NCI-H187 (cell line): ENCODE data around the gene EFNA4.
A peak's percentile ranks its signal among the peaks of the same experiment; 100 is the strongest.

Experiments used
- DNase-seq, 2 experiments: peaks; one replicate each; lab custom pipeline; 2025; lab: John Stamatoyannopoulos, UW

EFNA4 gene

DNA sequence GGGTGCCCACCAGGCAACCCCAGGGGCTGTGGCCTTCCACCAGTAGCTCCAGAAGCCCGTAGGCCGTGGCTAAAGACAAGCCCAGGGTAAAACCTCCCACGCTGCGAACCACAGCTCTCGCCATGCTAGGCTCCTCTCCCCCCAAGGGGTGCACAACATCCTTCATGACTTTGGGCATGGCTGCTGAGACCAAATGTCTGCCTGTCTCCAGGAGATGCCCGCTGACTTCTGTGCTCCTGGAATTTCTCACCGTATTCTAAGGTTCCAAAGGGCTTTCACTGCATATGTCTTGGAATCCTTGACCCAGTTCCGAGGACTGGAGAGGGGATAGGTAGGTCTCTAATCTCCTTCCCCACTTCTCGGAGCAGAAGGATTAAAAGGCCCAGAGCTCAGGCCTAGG, 30.0 kb upstream of the EFNA4 start, which contains the start of the genes DCST1 and DCST2:
Gene DCST1 (plus strand): TSS at position 301 of the 400 bp plus-strand sequence. CDS start 213 bp downstream, outside the sequence.
Gene DCST2 (minus strand): TSS at position 258 of the 400 bp plus-strand sequence. CDS start 80 bp downstream, at position 178.
- no peak for DNase-seq

DNA sequence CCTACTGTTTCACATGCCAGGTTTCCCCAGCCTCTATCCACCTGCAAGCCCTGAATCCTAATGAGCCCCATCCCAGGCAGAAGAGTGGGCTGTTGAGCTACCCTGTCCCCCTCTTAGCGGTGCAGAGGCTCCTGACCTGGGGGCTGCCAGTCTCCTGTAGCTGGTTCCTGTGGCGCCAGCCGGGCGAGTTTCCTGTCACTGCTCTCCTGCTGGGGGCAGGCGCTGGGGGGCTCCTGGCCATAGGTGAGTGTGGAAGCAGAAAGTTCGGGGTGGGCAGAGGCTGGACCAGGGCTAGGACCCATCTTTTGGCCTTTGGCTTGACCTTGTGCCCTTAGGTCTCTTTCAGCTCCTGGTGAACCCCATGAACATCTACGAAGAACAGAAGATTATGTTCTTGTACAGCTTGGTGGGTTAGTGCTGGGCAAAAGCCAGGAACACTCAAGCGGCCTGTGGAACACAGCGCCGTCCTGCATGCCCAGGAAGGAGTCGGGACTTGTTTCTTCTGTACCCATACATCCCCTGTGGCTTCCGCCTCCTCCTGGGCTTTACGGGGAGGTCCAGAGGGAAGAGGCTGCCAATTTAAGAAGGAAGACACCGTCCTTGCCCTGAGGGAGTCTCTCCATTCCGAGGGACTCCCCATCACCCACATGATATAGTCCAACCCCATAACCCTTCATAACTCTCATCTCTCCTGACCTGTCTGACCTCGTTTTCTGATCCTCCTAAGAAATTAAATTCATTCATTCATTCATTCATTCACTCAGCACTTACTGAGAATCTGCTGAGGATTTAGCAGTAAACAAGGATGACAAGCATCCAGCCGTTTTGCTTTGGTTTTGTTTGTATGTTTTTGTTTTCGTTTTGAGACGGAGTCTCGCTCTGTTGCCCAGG, 29.0 kb upstream of the EFNA4 start:
- no peak for DNase-seq

DNA sequence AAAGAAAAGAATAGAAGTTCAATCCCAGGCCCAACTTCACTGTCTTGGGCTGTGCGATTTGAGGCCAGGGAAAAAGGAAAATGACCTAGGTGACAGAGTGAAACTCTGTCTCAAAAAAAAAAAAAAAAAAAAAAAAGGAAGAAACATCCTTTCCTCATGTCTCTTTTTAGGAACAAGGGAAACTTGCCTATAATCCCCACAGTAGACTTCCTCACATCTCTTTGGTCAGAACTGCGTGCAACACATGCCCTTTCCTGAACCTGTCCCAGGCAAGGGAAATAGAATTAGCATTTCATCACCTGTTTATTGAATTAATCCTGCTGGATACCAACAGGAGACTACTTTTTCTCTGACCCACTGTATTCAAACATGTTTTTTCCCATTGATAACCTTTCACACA, 27.6 kb upstream of the EFNA4 start:
- no peak for DNase-seq

DNA sequence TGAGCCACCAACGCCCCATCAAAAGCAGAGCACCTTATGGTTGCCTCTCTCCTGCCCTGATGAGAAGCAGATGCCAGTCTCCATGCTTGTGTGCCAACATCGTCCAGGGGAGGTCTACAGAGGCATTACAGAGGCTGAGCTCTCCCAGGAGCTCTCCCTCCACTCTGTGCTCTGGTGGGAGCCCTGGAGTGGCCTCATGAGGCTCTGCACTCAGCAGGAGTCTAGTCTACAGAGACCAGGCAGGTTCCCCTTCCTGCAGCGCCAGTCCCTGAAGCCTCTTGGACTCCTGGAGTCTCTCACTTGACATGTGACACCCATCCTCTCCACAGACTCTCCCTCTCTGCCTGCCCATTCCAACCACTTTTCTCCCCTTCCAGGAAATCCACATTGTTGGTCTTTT, 26.5 kb upstream of the EFNA4 start:
- DNase-seq, result peak in 1 of 2 experiments; percentile 16

DNA sequence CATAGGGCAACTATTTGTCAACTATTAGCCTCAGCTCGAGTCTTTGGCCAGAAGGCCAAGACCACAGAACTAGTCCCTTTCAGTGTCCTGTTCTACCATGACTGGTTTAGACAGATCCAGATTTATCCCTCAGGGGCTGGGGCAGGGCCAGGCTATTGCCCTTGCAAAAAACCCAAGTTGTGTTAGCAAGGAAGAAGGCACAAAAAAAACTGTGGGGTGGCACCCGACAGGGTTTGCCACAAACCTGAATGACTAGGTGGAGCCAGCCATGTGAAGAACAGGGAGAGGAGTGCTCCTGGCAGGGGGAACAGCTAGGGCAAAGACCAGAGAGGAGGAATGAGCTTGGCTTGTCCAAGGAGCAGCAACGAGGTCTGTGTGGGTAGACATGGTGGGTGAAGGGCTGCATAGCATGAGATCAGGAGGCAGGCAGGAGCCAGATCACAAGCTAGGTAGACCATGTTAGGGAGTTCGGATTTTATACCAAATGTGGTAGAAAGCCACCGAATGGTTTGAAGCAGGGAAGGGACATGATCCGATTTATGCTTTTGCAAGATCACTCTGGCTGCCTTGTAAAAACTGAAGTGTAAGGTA, 25.6 kb upstream of the EFNA4 start:
- no peak for DNase-seq

DNA sequence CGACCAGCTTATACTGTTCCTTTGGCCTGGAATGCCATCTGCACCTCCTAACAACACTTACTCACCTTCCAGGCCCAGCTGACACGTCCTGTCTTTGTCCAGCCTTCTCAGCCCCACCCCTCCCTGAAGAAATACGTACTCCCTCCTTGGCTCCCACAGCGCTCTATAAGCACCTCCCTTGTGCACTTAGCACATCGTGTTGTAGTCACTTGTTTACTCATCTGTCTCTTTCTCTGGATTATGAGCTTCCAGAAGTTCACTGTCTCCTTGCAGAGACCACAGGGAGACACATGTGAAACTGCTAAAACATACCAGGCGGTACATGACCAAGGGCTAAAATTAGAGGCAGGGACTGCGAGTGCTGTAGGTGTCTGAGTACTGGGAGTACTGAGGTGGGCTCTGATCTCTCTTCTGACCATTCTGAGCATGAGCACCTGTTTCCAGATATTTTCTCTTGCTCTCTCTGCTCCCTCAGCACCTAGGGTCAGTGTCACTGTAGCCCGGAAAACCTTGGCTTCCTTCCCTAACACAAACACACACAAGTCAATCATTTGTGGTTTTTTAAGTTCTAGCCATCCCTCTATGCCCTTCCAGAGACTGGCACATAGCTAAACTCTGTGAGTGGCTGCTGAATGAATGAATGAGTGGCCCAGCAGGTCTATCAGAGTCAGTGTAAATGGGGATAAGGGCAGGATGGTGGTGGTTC, 24.8 kb upstream of the EFNA4 start:
- no peak for DNase-seq

DNA sequence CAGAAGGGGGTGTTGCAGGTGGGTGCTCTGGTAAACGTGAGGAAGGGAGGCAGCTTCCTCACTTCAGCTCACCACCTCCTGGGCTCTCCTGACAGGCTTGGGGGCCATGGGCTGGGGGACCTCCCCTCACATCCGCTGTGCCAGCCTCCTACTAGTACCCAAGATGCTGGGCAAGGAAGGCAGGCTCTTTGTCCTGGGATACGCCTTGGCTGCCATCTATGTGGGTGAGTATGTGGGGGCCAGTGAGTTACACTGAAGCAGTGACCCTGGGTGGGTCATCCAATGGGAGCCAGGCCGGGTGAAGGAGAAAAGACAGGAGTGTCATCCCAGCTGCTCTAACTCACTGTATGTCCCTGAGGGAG, 24.3 kb upstream of the EFNA4 start:
- no peak for DNase-seq

DNA sequence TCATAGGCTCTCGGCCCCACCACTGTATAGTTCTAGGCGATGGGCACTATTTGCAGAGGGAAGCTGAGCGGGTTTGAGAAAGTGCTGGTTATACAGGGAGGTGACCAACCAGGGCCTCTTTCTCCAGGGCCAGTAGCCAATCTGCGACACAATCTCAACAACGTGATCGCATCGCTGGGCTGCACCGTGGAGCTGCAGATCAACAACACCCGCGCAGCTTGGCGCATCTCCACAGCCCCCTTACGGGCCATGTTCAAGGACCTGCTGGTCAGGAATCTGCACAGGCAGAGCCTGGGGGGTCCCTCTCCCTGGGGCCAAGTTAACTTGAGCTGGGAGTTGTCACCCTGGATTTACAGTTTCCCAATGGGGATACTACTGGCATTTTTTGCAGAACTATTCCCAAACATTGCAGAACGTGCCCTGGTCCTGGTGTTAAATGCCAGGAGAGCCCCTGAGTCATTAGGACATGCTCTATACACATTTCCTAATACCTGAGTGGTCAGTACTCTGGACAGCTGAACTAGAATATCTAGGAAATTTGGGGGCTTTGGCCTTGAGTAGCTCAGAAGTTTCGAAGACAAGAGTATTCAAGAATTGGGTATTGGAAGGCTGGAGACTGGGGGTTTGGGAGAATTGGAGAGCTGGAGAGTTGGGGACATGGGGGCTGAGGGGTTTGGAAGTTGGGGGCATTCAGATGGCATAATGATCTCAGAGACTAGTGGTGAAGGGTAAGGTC, 23.0 kb upstream of the EFNA4 start:
- DNase-seq, result no peak

DNA sequence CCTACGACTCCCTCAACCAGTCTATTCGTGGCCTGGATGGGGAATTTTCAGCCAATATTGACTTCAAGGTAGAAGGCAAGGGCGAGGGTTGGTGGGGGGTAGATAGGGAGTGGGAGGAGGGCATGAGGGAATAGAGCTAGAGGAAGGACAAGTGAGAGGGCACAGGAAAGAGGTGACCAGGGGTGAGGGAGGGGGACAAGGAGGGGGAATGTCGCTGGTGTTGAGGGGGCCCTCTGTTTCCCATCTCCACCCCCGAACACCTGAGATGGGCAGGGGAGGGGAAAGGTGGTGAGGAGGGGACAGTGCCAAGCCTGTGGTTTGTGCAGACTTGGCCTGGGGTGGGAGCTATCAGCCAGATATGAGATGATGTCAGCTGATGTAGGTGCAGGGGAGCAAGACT, 20.8 kb upstream of the EFNA4 start:
- no peak for DNase-seq

DNA sequence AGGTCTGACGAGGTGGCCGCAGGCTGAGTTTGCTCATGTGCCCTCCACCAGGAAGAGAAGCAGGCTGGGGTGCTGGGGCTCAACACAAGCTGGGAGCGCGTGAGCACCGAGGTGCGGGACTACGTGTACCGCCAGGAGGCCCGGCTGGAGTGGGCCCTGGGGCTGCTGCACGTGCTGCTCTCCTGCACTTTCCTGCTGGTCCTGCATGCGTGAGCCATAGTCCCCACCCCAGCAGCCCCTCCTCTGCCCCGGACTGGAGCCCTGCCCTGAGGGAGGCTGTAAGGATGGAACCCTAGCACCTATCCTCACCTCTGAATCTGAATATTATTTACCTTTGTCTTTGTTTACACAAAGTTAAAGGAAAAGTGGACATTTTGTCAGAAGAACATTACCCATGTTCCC, 20.2 kb upstream of the EFNA4 start:
- DNase-seq, result no peak

DNA sequence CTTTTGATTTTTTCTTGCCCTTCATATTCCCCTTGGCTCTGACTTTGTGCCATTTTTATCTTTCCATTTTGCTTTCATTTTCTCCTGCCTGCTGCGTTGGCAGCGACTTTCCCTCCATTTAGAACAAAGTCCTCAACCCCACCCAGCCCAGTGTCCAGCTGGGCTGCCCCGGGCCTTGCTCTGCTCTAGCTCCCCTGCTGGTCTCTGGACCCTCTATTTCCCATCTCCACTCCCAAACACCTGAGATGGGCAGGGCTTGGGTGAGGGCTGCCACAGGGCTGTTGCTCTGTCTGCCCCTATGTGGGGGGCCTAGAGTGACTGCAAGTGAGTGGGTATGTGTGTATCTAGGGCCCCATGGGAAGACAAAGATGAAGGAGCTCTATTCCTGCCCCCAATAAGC, 19.7 kb upstream of the EFNA4 start:
- no peak for DNase-seq

DNA sequence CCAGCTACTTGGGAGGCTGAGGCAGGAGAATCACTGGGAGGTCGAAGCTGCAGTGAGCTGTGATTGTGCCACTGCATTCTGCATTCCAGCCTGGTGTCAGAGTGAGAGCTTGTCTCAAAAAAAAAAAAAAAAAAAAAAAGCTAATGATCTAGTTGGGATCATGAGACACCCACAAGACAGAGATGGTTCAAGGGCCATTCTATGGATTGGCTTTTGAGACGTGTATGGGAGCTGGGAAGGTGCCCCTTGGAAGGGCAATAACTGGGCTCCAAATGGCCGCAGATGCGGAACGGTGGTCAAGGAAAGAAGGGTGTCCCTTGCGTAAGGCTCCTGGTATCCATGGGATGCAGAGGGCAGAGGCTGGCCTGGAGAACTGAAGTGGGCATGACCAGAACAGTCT, 19.2 kb upstream of the EFNA4 start:
- no peak for DNase-seq

DNA sequence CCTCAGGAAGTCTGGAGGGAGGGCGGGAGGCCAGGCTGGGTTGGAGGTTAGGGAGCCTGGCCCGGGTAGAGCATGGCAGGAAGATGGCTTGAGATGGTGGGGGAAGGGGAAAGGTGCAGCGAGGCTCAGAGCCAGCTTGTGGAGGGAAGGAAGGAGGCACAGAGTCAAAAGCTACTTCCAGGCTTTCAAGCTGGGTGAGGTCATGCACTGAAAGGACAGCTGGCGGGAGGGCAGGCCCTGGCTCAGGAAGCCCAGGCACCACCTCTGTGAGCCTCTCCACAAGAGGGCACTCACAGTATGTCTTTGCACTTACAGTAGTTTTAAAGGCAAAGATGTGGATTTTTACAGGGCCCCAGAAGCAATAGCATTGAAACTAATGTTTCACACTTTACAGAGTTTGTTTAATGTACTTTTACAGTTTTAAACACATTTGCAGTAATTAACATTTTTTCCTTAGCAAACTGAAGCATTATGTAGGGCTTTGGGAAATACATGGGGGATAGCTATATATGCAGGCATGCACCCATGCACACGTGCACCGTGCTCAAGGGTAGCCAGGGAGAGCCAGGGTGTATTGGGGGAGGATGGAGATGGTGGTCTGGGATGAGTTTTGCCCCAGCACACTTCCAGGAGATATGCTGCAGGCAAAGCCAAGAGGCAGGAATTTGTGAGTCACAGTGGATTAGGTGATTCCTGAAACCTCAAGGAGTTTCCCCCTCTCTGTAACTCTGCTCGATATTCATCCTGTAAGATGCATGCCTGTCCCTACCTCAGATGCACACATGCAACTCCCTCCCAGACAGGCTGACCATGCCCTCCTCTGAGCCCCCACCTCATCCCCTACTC, 18.5 kb upstream of the EFNA4 start:
- peak in 1 of 2 experiments; percentile 42 for DNase-seq

DNA sequence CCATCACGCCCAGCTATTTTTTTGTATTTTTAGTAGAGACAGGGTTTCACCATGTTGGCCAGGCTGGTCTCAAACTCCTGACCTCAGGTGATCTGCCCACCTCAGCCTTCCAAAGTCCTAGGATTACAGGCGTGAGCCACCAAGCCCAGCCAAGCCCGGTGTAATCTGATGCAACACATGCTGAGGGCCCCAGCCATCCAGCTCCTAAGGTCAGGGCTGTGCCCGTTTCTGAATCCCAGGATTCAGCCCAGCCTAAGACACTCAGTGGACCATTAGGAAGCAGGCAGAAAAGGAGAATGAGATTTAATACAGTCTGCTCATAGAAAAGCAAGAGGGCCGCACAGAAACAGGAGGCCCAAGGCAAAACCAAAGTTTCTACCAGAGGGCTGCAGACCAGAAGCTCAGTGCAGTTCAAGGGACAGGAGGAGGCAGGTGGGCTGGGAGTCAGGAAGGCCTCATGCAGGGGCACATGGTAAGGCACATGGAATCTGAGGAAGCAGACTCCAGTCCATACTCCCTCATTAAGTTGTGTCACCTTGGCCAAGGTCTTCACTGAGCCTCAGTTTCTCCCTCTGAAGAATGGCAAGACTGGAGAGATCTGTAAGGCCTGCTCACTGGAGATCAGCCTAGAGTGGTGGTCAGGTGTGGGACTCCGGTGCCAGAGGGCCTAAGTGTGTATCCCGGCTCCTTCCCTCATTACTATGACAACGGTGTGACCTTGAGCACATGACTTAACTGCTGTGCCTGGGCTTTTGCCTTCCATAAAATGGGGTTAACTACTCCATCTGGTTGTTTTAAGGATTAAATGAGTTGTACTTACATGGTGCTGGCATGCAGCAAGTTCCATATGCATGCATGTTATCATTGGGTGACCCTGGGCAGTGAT, 14.8 kb upstream of the EFNA4 start:
- no peak for DNase-seq

DNA sequence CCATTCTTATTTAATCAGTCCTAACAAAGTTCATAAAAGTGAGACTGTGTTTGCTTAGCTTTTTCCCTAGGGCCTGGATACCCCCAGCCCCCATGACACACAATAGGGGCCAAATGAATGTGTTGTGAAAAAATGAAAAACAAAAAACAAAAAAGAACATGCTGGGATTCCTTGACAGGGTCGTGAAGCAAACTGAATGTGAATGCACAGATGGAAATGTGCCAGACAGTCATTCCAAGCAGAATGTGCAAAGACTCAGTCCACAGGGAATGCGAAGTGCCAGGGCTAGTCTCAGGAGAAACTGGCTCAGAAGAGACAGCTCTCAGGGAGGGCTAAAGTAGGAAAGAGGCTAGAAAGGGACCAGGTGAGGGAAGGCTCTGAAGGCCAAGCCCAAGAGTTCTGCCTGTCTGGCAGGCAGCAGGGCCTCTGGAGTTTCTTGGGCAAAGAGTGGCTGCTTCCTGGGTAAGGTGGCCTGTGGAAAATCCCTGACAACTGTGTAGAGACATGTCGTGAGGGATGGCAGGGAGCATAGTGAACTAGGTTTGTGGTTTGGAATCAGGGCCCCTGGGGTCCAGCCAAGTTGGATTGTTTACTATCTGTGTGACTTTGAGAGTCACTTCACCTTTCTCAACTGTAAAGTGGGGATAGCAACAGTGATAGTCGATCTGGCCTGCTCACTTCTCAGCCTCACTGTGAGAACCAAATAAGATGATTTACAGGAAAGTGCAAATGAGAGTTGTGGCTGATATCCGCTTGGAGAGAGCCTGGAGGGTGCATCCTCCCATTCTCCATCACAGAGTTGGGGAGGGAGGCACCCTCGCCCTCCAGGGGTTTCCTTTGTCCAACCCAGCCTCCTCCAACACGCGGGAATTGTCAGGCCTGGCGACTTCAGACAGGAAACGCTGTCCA, 13.6 kb upstream of the EFNA4 start:
- DNase-seq, result no peak

DNA sequence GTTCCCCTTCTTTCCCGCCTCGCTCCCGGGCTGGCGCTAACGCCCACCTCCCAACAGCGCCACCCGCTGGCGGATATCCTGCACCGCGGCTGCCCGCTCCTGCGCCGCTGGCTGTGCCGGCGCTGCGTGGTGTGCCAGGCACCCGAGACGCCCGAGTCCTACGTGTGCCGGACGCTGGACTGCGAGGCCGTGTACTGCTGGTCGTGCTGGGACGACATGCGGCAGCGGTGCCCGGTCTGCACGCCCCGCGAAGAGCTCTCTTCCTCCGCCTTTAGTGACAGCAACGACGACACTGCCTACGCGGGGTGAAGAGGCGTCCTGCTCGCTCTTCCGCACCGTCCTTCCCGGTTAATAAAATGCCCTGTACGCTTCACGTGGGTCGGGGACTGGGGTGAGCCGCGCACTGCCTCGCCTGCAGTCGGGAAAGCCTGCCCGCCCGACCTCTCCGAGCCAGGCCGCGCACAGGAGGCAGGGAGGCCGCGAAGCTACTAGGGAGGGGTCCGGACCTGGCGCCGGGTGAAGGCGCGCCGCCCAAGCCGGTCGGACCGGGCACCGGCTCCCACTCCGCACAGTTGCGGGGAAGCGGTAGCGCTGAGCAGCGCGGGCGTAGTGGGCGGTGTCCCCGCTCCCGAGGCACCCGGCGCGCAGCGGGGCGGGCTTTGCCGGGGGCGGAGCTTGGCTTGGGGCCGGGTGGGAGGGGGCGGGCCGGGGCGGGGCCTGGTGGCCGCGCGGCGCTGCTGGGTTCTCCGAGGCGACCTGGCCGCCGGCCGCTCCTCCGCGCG, 12.8 kb upstream of the EFNA4 start, which contains the start of gene ADAM15:
Gene ADAM15 (plus strand): TSS at position 757 of the 782 bp plus-strand sequence. CDS start 71 bp downstream, outside the sequence.
- DNase-seq, result peak; percentile 70 to 87

DNA sequence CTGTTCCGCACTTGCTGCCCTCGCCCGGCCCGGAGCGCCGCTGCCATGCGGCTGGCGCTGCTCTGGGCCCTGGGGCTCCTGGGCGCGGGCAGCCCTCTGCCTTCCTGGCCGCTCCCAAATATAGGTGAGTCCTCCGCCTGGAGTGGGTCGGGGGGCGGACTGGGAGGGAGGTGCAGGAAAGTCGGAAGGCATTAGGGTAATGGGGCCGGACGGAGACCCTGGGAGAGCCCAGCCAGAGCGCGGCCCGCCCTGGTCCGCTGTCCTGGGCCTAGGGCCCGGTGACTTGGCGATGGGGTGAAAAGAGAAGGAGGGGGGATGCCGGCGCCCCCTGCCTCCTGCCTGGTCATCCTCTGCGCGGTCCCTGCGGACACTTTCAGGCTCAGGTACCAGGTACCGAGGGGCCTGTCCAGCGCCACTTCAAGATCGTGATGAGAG, 12.2 kb upstream of the EFNA4 start:
- DNase-seq, result no peak

DNA sequence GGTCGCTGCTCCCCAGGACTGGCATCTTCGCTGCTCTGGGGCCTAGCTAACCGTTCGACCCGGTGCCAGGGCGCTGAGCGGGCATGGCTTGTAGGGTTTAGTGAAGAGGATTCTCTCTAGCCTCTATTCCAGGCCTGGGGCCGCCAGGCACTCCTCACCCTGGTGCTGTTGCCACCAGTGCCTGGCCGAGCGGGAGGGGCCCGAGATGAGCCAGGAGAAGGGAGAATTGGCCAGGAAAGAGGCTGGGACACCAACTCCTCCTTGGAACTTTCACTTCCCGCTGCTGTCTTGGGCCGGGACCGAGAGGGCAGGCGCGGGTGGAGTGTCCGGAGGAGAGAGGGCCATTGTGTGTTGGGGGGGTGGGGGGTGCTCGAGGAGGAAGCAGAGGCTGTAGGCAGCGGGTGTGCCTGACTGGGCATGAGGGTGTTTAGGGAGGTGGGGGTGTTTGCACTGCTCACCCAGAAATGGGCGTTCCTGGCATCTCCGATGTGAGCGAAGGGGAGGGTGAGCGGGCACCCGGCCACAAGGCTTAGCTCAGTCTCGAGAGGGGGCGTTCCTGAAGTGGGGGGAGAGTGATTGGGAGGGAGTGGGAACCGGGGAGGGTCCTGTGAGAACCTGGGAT, 11.7 kb upstream of the EFNA4 start:
- peak; percentile 54 to 58 for DNase-seq
